RCC 7860 (cell line): ENCODE measurements around the gene HARBI1.
"Not testable (repeated sequence)": the region's sequence is repeated elsewhere in the genome, so short reads cannot be mapped to it uniquely, and the experiment has no call there.

Experiments used
- DNase-seq: peaks from one replicate; pipeline ENCODE4 v3.0.0-alpha.2; 2015; ENCODE audit warnings: low spot score
- FAIRE-seq: peaks from 2 replicates; lab custom pipeline; 2012; peaks lifted over from hg19 to GRCh38; lab: Jason Lieb, UNC

The HARBI1 gene

GRCh38 chr11:46599340-46600193 lies 17.5 kb downstream of the HARBI1 start:
- DNase-seq (no peak), FAIRE-seq (no peak)

- no peak for FAIRE-seq
- DNase-seq: no peak
Measured at GRCh38 chr11:46597609-46598219, 19.3 kb downstream of the HARBI1 start.

- FAIRE-seq: no peak
- no peak for DNase-seq
Measured at GRCh38 chr11:46597155-46597554, 19.9 kb downstream of the HARBI1 start.

GRCh38 chr11:46594785-46595184 lies 22.2 kb downstream of the HARBI1 start:
- DNase-seq (no peak), FAIRE-seq (no peak)

GRCh38 chr11:46594374-46594700 lies 22.7 kb downstream of the HARBI1 start:
- no peak for FAIRE-seq
- DNase-seq: no peak

- FAIRE-seq: no peak
- peak; percentile 68 for DNase-seq
Measured at GRCh38 chr11:46593550-46594373, 23.3 kb downstream of the HARBI1 start, which contains the start of gene AMBRA1. AMBRA1 (minus strand) TSS chr11:46594023; CDS start chr11:46548380, 45,643 bp downstream.

GRCh38 chr11:46590740-46591605 lies 26.1 kb downstream of the HARBI1 start:
- DNase-seq (no peak), FAIRE-seq (no peak)

GRCh38 chr11:46588915-46589314 lies 28.1 kb downstream of the HARBI1 start:
- FAIRE-seq: no peak
- DNase-seq: no peak

- FAIRE-seq: no peak
- DNase-seq: no peak
Measured at GRCh38 chr11:46588131-46588530, 28.9 kb downstream of the HARBI1 start.

GRCh38 chr11:46583513-46583912 lies 33.5 kb downstream of the HARBI1 start:
- not testable (repeated sequence) for FAIRE-seq, DNase-seq

- no peak for DNase-seq
- no peak for FAIRE-seq
Measured at GRCh38 chr11:46582588-46582987, 34.4 kb downstream of the HARBI1 start.

- no peak for FAIRE-seq
Measured at GRCh38 chr11:46577058-46577457, 40.0 kb downstream of the HARBI1 start.

GRCh38 chr11:46574656-46575055 lies 42.4 kb downstream of the HARBI1 start:
- DNase-seq (no peak), FAIRE-seq (no peak)

More at GRCh38 chr11:46577058-46577457, 40.0 kb downstream of the HARBI1 start:
- no peak for DNase-seq

- FAIRE-seq (no peak), DNase-seq (no peak)
Measured at GRCh38 chr11:46570790-46571398, 46.1 kb downstream of the HARBI1 start.

GRCh38 chr11:46565232-46565840 lies 51.7 kb downstream of the HARBI1 start:
- FAIRE-seq (no peak), DNase-seq (no peak)

- FAIRE-seq: peak; percentile 55
- no peak for DNase-seq
Measured at GRCh38 chr11:46564459-46564858, 52.6 kb downstream of the HARBI1 start.

GRCh38 chr11:46562527-46562926 lies 54.5 kb downstream of the HARBI1 start:
- DNase-seq: no peak
- FAIRE-seq: no peak

- FAIRE-seq: no peak
- DNase-seq: no peak
Measured at GRCh38 chr11:46560300-46560991, 56.6 kb downstream of the HARBI1 start.

GRCh38 chr11:46559815-46560214 lies 57.2 kb downstream of the HARBI1 start:
- no peak for DNase-seq
- FAIRE-seq: no peak
